Measurements from ENCODE around the gene QKI.

GRCh38 chr6:163449076-163449475 lies 34.6 kb downstream of the QKI start:
- TF ChIP-seq USF2 (IDR thresholded peaks at IDR 0.05; ENCODE audit: low read length) (no peak), POLR2A (IDR thresholded peaks at IDR 0.05; ENCODE audit: control extremely low read depth in 1 of 2, low read depth in 2 of 2, low read length in 2 of 2) (no peak), POLR2AphosphoS5 (IDR thresholded peaks at IDR 0.05; ENCODE audit: low read depth, low read length) (no peak), GTF2F1 (IDR thresholded peaks at IDR 0.05; ENCODE audit: borderline replicate concordance, low read depth, low read length) (no peak)
